D721Med (cell line): ENCODE measurements around the gene TFAM.

Source experiments
- DNase-seq: peaks from one replicate; pipeline ENCODE4 v3.0.0; 2011; ENCODE audit warnings: low spot score; ENCODE audit not compliant: insufficient read length
- FAIRE-seq: peaks from 2 replicates; lab custom pipeline; 2011; peaks lifted over from hg19 to GRCh38; lab: Jason Lieb, UNC
- TF ChIP-seq, protein P1 (sequence below): IDR thresholded peaks from 2 replicates; pipeline ENCODE4 v1.5.1; 2012; ENCODE audit warnings: mild to moderate bottlenecking, control low read depth; ENCODE audit not compliant: insufficient read depth; ENCODE audit errors: missing control alignments

Gene TFAM

DNA sequence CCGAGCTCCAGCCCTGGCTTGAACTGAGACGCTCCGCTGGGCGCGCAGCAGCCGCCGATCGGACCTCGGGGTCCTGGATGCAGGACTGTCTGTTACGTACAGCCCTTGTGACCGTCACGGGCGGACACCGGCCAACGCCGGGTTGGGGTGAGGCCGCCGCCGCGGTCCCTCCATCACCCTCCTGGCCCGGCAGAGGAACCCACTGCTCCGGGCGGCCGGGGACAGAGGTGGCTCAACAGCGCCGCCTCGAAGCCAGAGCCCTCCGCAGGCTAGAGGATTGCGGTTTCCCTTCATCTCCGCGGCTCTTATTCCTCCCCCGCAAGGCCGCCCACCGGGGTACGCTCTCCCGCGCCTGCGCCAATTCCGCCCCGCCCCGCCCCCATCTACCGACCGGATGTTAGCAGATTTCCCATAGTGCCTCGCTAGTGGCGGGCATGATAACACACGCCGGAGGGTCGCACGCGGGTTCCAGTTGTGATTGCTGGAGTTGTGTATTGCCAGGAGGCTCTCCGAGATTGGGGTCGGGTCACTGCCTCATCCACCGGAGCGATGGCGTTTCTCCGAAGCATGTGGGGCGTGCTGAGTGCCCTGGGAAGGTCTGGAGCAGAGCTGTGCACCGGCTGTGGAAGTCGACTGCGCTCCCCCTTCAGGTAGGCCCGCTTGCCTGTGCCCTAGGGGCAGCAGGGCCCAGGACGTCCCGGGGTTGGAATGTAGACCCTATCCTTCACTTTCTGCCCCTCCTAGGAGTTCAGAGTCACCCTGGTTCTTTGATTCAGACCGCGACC lies at the start of gene TFAM:
Gene TFAM (plus strand): TSS at position 412 of the 785 bp plus-strand sequence. CDS start 138 bp downstream, at position 550.
- DNase-seq, result peak; percentile 89
- no peak for FAIRE-seq
- TF ChIP-seq, protein P1, sequence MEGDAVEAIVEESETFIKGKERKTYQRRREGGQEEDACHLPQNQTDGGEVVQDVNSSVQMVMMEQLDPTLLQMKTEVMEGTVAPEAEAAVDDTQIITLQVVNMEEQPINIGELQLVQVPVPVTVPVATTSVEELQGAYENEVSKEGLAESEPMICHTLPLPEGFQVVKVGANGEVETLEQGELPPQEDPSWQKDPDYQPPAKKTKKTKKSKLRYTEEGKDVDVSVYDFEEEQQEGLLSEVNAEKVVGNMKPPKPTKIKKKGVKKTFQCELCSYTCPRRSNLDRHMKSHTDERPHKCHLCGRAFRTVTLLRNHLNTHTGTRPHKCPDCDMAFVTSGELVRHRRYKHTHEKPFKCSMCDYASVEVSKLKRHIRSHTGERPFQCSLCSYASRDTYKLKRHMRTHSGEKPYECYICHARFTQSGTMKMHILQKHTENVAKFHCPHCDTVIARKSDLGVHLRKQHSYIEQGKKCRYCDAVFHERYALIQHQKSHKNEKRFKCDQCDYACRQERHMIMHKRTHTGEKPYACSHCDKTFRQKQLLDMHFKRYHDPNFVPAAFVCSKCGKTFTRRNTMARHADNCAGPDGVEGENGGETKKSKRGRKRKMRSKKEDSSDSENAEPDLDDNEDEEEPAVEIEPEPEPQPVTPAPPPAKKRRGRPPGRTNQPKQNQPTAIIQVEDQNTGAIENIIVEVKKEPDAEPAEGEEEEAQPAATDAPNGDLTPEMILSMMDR, result peak; percentile 56

DNA sequence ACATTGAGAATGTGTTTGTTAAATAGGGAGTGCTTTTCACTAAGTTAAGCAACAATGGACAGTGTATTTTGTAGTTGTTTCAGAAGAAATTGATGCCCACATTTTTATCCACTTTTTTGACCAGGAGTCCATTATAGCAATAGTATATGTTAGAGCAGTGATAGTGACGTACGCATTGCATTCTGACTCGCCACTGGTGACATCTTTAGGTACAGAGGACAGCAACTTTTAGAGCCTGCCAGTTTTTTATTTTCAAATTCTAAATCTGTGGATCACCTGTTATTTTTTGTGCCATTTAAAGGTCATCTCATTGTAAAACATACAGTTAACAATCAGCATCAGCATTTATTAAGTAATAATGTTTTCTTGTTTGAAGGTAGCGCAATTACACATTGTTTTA lies 49.0 kb upstream of the TFAM start:
- FAIRE-seq, result no peak
- DNase-seq, result no peak
- TF ChIP-seq, protein P1, result no peak

DNA sequence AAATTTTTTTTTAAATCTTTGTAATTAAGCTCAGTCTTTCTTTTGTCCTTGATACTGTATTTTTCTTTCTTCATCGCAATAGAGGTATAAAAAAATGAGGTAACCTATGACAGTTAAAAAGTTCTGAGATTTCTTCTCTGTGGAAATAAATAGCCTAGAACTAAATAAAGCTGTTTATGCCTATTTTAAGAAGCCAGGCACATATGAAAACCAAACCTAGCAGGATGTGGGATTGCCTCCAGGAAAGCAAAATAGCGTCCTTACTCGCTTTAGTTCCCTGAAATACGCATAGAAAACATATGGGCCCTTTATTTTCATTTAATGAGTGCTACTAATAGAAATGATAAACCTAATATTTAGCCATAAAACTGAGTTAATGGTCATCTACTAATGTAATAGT lies 43.8 kb upstream of the TFAM start:
- no peak for FAIRE-seq
- no peak for DNase-seq
- TF ChIP-seq, protein P1, result no peak

DNA sequence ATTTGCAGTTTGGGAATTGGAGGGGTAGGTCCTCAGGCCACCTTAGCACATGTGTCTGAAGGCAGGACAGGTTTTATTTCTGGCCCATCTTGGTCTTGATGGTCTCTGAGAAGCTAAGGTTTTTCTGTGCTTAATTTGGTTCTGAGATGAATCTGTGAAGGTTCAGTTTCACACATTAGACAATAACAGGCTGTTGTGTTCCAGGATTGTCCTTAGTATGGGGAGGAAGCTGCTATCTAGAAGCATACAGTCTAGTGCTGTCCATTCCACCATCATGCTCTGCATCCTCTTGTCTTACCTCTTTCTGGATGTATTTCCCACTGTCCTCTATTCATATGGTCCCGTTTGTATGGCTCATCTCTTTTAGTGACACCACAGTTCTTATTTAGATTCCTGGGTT lies 43.3 kb upstream of the TFAM start:
- FAIRE-seq (no peak), DNase-seq (no peak)
- TF ChIP-seq, protein P1, result no peak

DNA sequence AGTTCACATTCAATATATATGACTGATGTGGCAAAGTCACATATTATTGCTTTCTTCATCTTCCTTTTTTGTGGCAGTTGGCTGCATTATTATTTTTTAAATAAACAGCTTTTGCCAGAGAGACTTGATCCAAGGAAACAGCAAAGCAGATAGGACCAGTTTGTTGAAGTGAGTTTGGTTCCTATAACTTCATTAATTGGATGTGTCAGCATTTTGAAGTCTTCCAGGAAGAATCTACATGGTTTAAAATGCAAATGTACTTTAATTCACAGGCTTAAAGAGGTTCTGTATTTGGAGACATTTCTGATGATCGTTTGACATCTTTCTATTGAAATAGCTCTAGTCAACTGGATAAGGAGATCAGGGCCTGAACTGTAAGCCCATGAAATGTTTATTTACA lies 37.2 kb upstream of the TFAM start:
- TF ChIP-seq, protein P1, result no peak
- FAIRE-seq (peak; percentile 16), DNase-seq (no peak)

DNA sequence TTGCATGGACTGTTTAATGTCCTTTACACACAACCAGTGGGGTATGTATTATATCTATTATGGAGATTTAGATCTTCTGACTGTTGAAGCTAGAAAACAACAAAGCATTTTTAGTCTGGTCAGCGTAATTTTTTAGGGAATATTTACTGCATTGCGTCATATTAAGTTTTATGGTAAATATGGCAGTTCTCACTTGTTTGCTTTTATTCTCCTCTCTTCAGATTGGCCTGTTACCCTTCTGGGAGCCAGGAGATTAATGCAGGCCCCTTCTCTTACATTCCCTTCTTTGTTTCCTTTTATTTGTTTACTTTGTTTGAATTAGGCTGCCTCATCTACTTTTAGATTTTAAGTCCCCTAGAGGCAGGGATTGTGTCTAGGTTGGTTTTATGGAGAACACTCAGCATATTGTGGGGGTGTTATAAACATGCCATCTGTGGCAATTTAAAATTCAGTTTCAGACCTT lies 36.6 kb upstream of the TFAM start:
- TF ChIP-seq, protein P1, result no peak
- FAIRE-seq (no peak), DNase-seq (no peak)

DNA sequence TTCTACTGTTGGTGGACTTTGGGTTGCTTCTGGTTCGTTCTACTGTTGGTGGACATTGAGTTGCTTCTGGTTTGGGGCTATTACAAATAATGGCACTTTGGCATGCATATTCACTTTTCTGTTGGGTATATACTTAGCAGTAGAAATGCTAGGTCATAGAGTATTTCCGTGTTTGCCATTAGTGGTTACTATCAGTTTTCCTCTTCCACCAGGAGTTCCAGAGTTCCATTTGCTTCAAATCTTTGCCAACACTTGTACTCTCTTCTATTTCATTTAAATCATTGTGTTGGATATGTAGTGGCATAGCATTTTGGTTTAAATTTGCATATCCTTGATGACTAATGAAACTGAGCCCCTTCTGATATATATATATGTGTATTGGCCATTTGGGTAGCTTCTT lies 35.2 kb upstream of the TFAM start:
- TF ChIP-seq, protein P1, result no peak
- FAIRE-seq (no peak), DNase-seq (no peak)
